Activated T-cell treated with anti-CD3 and anti-CD28 coated beads, Interleukin-2, amount 50 U/mL, for 4 hours (primary cell): ENCODE results near the gene ARL6IP4. TPM values are rescaled to one million over a fixed set of nuclear protein-coding genes. Genes with fewer than 3 reads are reported as not detected.
"Not testable (repeated sequence)": the region's sequence is repeated elsewhere in the genome, so short reads cannot be mapped to it uniquely, and the experiment has no call there.

ENCODE experiments used
- ATAC-seq, 2 donors: fragments of 200-7000 bp; cut with Tn5 transposase; one replicate each; pipeline ENCODE4 v1.10.0; 2021
- DNase-seq: peaks from one replicate; pipeline ENCODE4 v3.0.0-alpha.2; 2020
- H3K27me3 Mint-ChIP-seq: one replicate; pipeline ENCODE4 v1.8.0; 2021; ENCODE audit warnings: low read depth, mixed read lengths
- H3K36me3 Mint-ChIP-seq: one replicate; pipeline ENCODE4 v1.8.0; 2022; ENCODE audit warnings: mixed read lengths; ENCODE audit not compliant: insufficient read depth
- H3K4me1 Mint-ChIP-seq: one replicate; pipeline ENCODE4 v1.8.0; 2021; ENCODE audit warnings: low read depth, mixed read lengths
- H3K4me3 Mint-ChIP-seq: one replicate; pipeline ENCODE4 v1.8.0; 2021; ENCODE audit warnings: mild to moderate bottlenecking, moderate library complexity, mixed read lengths
- H3K9me3 Mint-ChIP-seq: one replicate; pipeline ENCODE4 v1.8.0; 2021; ENCODE audit warnings: mixed read lengths
- total RNA-seq, 3 donors: library from RNA; stranded (reverse); gene quantifications; one replicate each; pipeline ENCODE4 v1.2.1, GENCODE V29; 2021

ARL6IP4 gene
- total RNA-seq, 3 donors from 2014 or later, result 118 to 141 (median 129) TPM

DNA sequence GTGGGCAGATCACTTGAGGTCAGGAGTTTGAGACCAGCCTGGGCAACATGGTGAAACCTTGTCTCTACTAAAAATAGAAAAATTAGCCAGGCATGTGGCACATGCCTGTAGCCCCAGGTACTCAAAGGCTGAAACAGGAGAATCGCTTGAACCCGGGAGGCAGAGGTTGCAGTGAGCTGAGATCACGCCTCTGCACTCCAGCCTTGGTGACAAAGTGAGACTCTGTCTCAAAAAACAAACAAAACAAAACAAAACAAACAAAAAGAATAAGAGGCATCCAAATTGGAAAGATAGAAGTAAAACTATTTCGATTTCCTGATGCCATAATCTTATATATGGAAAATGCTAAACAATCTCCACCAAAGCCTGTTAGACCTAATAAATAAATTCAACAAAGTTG lies 34.0 kb downstream of the ARL6IP4 start:
- H3K9me3 Mint-ChIP-seq, ATAC-seq, H3K36me3 Mint-ChIP-seq, H3K4me3 Mint-ChIP-seq, H3K4me1 Mint-ChIP-seq, DNase-seq, H3K27me3 Mint-ChIP-seq: not testable (repeated sequence)

DNA sequence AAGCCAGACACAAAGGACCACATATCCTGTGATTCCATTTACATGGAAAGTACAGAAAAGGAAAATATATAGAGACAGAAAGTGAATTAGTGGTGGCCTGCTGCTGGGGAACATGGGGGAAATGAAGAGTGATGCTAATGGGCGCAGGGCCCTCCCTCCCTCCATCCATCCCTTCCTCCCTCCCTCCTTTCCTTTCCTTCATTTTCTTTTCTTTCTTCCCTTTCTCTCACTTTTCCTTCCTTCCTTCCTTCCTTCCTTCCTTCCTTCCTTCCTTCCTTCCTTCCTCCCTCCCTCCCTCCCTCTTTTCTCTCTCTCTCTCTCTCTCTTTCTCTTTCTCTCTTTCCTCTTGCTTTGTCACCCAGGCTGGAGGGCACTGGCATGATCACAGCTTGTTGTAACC lies 37.3 kb downstream of the ARL6IP4 start:
- Mint-ChIP-seq H3K36me3 (peaks cover 3% of the 10 kb centered on the region), H3K4me1 (peaks cover 6% of the 10 kb centered on the region), H3K9me3 (no peaks in the 10 kb centered on the region), H3K27me3 (no peaks in the 10 kb centered on the region), H3K4me3 (no peak overlapping the region)
- no peak for DNase-seq
- no peak for ATAC-seq

DNA sequence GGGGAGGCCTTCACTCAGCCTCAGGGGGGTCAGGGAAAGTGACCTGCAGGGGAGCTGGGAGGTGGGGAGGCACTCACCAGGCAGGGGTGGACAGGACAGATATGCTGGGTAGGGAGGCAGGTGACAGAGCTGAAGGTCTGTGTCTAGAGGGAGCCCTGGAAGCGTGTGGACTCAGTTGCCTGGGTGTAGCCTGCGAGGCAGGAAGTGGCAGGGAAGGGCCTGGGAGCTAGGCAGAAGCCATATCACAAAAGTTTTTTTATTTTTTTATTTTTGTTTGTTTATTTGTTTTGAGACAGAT lies 39.3 kb downstream of the ARL6IP4 start:
- DNase-seq, result no peak
- Mint-ChIP-seq H3K4me3 (no peak overlapping the region), H3K36me3 (peaks cover 3% of the 10 kb centered on the region), H3K27me3 (no peaks in the 10 kb centered on the region), H3K4me1 (peaks cover 16% of the 10 kb centered on the region), H3K9me3 (no peaks in the 10 kb centered on the region)
- no peak for ATAC-seq

DNA sequence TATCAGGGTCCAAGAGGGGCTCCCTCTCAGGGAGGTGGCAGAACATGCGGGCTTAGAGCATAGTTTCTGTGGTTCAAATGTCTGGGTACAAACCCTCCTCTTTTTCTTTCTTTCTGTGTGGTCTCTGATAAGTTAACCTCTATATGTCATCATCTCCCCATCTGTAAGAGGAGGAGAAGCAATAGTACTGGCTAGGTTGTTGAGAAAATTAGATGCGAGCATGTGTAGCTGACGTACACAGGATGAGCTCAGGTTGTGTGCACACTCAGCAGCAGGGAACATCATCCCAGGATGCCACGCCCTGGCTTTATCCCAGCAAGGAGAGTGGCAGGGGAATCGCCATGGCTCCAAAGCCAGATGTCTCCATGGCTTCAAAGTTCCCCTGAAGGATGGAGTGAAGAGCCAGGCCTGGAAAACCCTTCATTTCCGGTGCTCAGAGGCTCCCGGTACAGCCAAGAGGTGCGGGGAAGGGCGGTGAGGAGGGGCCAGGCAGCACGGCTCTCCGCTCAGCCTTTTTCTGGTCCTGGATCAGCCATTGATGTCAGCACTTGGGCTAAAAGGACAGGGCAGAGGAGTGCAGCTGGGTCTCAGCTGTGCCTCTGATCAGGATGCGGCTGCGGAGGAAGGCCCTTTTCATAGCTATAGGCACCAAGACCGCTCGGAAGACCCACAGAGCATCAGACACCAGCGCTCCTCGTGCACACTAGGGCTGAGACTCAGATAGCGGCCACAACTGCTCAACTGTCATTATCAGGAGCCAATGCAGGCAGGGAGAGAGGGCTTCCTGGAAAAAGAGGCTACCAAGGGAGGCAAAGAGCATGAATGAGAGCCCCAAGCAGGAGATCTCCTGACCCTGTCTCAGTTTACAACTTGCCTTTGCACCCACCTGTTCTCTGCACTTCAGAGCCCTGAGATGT lies 41.5 kb downstream of the ARL6IP4 start:
- Mint-ChIP-seq H3K4me3 (no peak overlapping the region), H3K27me3 (no peaks in the 10 kb centered on the region), H3K9me3 (no peaks in the 10 kb centered on the region), H3K4me1 (peaks cover 23% of the 10 kb centered on the region), H3K36me3 (no peaks in the 10 kb centered on the region)
- ATAC-seq (no peak), DNase-seq (no peak)

DNA sequence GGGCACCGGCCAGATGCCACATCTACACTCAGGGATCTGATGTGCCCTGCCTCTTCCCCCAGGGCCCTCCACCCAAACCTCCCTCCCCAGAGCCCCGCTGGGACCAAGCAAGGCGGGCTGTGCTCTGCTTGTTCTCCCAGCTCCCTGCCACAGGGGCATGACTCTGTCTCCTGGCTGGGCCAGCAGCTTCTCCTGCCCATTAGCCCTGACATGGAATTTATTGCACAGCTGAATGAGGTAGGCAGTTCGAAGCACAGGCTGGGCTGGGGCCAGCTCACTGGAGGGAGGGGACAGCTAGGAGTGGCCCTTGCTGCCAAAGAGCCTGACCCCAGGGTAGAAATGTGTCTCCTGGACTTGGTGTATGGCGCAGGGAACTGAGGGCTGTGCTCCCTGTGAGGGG lies 42.4 kb downstream of the ARL6IP4 start:
- H3K27me3 Mint-ChIP-seq, result no peaks in the 10 kb centered on the region
- H3K9me3 Mint-ChIP-seq, result no peaks in the 10 kb centered on the region
- DNase-seq, result no peak
- H3K36me3 Mint-ChIP-seq, result peaks cover 1% of the 10 kb centered on the region
- peaks cover 23% of the 10 kb centered on the region for H3K4me1 Mint-ChIP-seq
- H3K4me3 Mint-ChIP-seq, result no peak overlapping the region
- no peak for ATAC-seq

DNA sequence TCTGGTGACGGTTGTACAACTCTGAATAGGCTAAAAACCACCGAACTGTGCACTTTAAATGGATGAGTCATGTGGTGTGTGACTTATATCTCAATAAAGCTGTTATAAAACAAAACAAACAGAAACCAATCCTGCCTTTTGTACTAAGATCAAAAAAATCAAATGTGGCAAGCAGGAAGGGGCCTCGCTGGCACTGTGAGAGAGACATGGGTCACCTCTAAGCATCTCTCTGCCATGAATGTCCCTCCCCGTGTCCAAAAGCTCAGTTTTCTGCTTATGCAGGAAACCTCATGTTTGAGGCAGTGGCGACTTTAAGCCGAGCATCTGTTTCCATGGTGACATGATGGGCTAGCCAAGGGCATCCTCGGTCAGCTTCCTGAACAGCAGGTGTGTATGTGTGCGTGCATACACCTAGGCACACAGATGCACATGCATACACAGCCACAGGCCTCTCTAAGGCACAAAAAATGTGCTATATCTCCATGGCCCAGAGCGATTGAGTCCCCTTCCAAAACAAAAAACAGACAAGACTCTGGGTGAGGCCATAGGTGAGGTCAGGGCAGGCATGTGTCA lies 44.4 kb downstream of the ARL6IP4 start:
- H3K4me1 Mint-ChIP-seq, result peaks cover 21% of the 10 kb centered on the region
- no peaks in the 10 kb centered on the region for H3K27me3 Mint-ChIP-seq
- peak; percentile 89 to 91 for ATAC-seq
- H3K36me3 Mint-ChIP-seq, result peaks cover 6% of the 10 kb centered on the region
- no peak overlapping the region for H3K4me3 Mint-ChIP-seq
- no peak for DNase-seq
- H3K9me3 Mint-ChIP-seq, result no peaks in the 10 kb centered on the region

DNA sequence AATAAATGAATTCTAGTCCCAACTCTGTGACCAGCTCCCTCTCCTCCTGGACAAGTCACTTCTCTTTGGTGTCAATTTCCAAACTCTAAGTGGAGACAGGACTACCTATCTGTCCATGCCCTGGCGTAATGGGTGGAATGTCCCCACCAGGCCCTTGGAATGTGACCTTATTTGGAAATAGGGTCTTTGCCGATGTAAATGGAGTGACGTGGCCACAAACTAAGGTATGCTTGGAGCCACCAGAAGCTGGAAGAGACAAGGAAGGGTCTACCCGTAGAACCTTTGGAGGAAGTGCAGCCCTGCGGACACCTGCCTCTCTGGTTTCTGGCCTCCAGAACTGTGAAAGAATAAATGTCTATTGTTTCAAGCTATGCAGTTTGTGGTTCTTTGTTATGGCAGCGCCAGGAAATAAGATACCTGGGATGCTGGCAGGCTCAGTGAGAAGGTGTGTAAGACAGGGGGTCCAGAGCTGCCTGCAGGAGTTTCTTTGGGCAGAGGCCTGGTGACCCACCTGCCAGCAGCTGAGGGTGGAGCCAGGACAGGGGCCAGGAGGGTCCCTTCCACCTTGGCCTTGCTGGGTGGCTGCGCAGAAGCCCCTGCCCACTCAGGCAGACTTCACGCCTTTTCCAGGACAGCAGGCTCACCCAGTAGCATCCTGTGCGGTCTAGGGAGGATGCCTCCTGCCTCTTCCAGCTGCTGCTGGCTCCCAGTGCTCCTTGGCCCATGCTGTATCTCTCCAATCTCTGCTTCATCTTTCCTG lies 45.8 kb downstream of the ARL6IP4 start:
- Mint-ChIP-seq H3K9me3 (no peaks in the 10 kb centered on the region), H3K4me3 (no peak overlapping the region), H3K4me1 (peaks cover 21% of the 10 kb centered on the region), H3K36me3 (peaks cover 6% of the 10 kb centered on the region), H3K27me3 (no peaks in the 10 kb centered on the region)
- no peak for DNase-seq
- ATAC-seq, result no peak

DNA sequence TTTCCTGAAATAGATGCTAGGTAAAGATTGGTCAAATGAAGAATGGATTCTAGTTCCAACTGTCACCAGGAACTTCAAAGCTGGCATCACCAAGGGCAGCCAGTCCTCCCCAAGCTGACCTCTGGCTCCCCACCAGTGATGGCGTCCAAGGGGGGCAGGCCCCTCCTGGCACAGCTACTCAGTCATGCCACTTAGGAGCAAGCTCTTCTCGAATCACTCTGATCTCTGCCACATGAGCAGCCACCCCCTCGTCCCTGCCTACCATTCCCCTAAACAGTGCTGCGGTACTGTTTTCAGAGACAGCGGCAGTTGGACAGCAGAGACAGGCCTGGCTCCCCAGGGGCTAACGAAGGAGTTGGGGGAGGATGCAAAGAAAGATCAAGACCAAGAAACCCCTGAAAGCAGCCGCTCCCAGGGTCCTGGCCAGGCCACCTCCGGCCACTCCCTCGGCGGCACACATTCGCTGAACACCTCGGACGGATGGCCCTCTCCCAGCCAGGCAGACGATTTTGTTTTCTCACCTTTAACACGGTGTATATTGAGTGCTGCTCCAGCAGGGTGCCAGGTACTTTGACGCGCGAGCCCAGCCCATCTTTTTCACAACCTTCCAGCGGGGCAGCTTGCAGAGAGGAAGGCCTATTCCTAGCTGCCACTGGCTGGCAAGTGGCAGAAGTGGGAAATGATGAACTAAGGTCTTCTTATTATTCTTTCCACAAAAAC lies 47.4 kb downstream of the ARL6IP4 start:
- Mint-ChIP-seq H3K4me1 (peaks cover 19% of the 10 kb centered on the region), H3K27me3 (no peaks in the 10 kb centered on the region), H3K36me3 (peaks cover 10% of the 10 kb centered on the region), H3K9me3 (no peaks in the 10 kb centered on the region), H3K4me3 (no peak overlapping the region)
- DNase-seq (no peak), ATAC-seq (no peak)

DNA sequence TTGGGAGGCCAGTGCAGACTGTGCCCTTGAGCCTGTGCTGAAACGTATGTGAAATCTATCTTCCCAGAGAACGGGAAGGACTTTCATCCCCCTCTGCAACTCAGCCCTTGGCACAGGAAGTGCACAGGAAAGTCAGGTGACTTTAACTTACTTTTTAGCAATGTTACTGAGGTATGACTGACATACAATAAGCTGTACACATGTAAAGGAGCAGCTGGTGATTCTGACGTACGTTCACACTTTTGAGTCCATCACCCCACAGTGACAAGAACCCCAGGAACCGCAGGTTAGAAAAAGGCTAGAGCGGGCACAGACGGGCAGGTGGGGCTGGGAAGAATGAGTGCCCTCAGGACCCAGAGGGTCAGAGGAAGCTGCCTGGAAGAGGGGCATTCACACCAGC lies 48.0 kb downstream of the ARL6IP4 start:
- Mint-ChIP-seq H3K4me3 (no peak overlapping the region), H3K9me3 (no peaks in the 10 kb centered on the region), H3K36me3 (peaks cover 12% of the 10 kb centered on the region), H3K4me1 (peaks cover 23% of the 10 kb centered on the region), H3K27me3 (no peaks in the 10 kb centered on the region)
- ATAC-seq (no peak), DNase-seq (no peak)

DNA sequence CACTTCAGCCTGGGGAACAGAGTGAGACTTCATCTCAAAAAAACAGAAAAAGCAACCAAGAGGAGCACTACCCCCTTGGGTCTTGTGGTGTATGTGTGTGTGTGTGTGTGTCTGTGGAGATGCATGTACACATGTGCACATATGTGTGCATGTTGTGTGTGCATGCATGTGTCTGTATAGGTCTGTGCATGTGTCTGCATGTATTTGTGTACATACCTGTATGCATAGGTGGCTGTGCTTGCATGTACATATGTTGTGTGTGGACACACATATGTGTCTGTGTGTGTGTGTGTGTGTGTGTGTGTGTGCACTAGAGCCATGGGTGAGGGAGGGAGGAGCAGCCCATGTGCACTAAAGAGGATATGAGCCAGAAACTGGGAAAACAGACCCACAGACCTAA lies 49.1 kb downstream of the ARL6IP4 start:
- no peaks in the 10 kb centered on the region for H3K27me3 Mint-ChIP-seq
- peaks cover 17% of the 10 kb centered on the region for H3K36me3 Mint-ChIP-seq
- no peaks in the 10 kb centered on the region for H3K9me3 Mint-ChIP-seq
- peaks cover 25% of the 10 kb centered on the region for H3K4me1 Mint-ChIP-seq
- no peak overlapping the region for H3K4me3 Mint-ChIP-seq
- ATAC-seq (no peak), DNase-seq (no peak)

DNA sequence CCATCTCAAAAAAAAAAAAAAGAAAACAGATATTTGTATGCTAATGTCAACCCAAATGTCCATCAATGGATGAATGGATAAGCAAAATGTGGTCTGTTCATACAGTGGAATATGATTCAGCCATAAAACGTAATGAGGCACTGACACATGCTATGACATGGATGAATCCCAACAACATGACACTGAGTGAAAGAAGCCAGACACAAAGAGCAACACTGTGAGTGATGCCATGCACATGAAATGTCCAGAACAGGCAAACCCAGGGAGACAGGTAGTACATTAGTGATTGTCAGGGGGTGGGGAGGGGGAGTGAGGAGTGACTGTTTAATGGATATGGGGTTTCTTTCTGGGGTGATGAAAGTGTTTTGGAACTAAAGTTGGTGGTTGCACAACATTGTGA lies 50.2 kb downstream of the ARL6IP4 start:
- Mint-ChIP-seq H3K9me3 (no peaks in the 10 kb centered on the region), H3K4me1 (peaks cover 22% of the 10 kb centered on the region), H3K4me3 (no peak overlapping the region), H3K27me3 (no peaks in the 10 kb centered on the region), H3K36me3 (peaks cover 17% of the 10 kb centered on the region)
- ATAC-seq, result no peak
- DNase-seq, result no peak

DNA sequence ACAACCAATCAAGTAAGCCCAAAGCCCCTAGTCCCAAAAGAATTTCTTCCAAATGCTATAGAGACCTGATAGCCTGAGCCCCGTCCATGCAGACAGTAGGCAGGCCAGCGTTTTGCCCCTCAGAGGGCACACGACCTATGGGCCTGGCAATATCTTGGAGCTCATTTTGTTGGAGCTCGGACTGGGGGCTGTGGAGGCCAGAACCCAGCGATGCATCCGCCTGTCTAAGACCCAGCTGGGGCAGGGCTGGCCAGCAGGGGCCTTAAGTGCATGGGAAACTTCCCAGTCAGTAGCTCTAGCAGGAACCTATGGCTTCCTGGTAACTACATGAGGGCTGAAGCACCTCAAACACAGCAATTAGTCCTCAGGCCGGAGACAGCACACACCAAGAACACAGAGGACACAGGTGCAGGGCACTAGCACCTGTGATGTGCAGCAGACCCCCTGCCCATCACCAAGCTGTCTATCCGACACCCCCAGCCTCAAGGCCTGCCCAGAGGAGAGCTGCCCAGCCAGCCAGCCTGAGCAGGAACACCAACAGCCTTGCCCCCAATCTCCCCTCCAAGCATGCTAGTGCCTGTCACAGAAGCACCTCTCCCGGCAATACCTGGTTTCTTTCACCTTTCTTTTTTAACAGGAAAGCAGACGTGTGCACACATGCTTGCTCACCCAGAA lies 50.8 kb downstream of the ARL6IP4 start:
- peaks cover 17% of the 10 kb centered on the region for H3K36me3 Mint-ChIP-seq
- DNase-seq (no peak), ATAC-seq (no peak)
- no peaks in the 10 kb centered on the region for H3K9me3 Mint-ChIP-seq
- no peaks in the 10 kb centered on the region for H3K27me3 Mint-ChIP-seq
- H3K4me3 Mint-ChIP-seq, result no peak overlapping the region
- H3K4me1 Mint-ChIP-seq, result peaks cover 22% of the 10 kb centered on the region
